GM21360 (cell line): ENCODE measurements around the gene ABCC1.
"Not testable (repeated sequence)": the region's sequence is repeated elsewhere in the genome, so short reads cannot be mapped to it uniquely, and the experiment has no call there.

Experiments
- ATAC-seq: cut with Tn5 transposase; IDR thresholded peaks from one replicate; pipeline ENCODE4 v1.9.1; 2021; ENCODE audit warnings: mild to moderate bottlenecking, moderate library complexity; ENCODE audit not compliant: unreplicated experiment

ABCC1 gene

DNA sequence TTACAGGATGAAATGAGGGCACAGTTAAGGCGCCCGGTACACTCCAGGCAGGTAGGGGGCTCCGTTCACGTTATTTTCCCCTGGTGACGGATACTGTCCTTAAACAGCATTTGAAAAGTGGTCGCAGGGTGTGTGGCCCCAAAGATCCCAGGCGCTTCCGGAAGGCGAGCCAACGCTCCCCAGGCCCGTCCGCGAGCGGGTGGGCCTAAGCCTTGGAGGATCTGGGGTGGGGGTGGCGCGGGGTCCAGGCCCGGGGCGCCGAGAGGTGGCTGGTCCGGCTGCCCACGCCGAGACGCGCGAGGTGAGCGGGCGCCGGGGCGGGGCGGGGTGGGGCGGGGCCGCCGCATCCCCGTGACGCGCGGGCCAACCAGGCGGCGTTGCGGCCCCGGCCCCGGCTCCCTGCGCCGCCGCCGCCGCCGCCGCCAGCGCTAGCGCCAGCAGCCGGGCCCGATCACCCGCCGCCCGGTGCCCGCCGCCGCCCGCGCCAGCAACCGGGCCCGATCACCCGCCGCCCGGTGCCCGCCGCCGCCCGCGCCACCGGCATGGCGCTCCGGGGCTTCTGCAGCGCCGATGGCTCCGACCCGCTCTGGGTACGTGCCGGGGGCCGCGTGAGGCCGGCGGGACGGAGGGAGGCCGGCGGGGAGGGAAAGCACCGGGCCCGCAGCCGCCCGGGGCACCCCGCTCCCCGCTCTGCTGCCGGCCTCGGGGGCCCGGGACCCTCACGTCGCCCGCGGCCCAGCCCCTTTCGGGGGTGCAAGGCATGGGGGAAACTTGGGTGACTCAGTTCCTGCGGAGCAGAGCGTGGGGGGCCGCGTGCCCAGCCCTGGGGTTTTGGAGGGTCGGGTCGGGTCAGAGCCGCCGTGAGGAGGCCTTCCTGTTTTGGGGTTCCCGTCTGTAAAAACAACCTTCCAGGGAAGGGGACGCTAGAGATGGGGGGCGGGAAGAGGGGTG is at the start of gene ABCC1:
Gene ABCC1 (plus strand): TSS at position 407 of the 951 bp plus-strand sequence. CDS start 136 bp downstream, at position 543.
- peak; percentile 47 for ATAC-seq

DNA sequence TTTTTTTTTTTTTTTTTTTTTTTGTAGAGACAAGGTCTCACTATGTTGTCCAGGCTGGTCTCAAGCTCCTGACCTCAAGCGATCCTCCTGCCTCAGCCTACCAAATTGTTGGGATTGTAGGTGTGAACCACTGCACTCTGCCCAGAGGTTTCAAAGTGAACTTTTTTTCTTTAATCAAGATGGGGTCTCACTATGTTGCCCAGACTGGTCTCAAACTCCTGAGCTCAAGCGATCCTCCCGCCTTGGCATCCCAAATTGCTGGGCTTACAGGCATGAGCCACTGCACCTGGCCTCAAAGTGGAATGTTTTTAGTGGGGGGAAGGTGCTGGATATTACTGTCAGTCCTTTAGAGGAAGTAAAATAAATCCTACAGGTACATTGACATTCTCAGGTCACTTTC is 49.1 kb upstream of the ABCC1 start:
- no peak for ATAC-seq

DNA sequence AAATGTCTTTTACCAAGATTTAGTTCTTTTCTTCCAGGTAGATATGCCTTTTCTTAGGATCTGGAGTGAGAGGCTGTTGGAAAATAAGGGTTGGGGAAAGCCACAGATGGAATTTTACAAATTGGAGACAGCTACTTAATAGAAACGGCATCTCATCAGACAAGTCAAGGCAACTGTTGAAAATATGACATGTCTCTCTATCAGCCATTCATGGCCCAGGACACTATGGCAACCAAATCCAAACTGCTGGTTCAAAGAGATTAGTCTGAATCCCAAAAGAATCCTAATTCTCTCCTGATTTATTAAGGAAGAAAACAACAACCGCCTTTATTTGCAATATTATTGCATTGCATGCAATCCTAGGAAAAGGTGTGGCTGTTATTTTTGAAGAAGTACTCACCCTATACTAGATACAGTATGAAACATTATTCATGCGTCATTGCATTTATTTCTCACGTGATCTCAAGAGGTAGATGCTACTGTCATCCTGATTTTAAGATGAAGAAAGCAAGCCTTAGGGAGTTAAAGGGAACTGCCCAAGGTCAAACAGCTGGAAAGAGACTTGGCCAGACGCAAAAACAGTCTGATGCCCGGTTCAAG is 48.4 kb upstream of the ABCC1 start:
- no peak for ATAC-seq

DNA sequence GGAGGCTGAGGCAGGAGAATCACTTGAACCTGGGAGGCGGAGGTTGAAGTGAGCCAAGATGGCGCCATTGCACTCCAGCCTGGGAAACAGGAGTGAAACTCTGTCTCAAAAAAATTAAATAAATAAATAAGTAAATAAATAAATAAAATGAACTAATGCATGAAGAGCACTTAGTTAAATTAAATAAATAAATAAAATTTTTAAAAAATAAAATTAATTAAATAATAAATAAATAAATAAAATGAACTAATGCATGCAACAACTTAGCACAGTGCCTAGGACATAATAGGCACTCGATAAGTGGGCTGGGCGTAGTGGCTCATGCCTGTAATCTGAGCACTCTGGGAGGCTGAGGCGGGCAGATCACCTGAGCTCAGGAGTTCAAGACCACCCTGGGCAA is 45.5 kb upstream of the ABCC1 start:
- no peak for ATAC-seq

DNA sequence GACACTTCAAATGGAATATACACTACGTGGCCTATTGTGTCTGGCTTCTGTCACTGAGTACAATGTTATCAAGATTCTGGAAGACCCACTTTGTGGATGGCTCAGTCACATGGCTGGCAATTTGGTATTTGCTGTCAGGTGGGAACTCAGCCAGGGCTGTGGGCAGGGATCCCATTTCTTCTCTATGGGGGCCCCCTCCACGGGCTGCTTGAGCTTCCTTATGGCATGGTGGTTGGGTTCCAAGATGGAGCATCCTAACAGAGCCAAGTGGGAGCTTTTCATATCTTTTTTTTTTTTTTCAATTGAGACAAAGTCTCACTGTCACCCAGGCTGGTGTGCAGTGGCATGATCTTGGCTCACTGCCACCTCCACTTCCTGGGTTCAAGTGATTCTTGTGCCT is 43.0 kb upstream of the ABCC1 start:
- no peak for ATAC-seq

DNA sequence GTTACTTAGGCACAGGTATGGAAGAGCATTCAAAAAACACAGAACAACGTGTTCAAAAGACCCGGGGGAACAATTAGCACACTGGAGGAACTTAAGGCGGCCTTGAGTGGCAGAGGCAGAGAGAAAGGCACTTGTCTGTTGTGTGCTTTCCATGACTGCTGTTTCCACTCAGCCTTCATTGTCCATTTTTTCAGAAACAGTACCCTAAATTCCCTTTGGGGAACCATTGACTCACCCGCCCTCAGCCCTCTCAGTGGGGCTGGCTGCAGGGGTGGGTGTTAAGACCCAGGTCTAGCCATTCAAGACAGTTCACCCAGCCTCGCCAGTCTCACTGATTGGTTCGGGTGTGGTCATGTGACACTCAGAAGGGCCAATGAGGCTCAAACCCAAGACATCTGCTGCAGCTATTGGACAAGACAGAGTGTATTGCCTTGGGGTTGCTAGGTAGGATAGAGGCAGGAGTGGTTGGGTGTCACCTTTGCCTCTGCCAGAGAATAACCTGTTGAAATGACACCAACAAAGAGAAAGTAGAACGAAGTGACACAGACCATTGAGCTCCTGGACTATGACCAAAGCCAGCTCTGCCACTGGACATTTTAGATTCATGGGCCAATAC is 41.4 kb upstream of the ABCC1 start:
- ATAC-seq = peak; percentile 88

- no peak for ATAC-seq
These were observed 38.2 kb upstream of the ABCC1 start for GRCh38 chr16:15911198-15911597.

DNA sequence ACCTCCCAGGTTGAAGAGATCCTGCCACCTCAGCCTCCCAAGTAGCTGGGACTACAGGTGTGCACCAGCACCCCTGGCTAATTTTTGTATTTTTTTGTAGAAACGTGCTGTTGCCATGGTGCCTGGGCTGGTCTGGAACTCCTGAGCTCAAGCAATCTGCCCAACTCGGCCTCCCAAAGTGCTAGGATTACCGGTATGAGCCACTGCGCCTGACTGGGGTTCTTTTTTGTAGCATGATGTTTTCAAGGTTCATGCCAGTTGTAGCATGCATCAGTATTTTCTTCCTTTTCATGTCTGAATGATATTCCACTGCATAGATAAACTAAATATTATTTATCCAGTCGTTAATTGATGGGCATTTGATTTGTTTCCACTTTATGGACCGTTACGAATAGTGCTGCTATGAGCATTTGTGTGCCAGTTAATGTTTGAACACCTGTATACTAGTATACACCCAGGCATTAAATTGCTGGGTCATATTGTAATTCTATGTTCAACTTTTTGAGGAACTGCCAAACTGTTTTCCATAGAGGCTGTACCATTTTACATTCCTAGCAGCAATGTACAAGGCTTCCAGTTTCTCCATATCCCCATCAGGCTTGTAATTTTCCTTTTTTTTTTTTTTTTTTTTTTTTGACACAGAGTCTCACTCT is 36.2 kb upstream of the ABCC1 start:
- no peak for ATAC-seq

- no peak for ATAC-seq
These were observed 33.8 kb upstream of the ABCC1 start for GRCh38 chr16:15915555-15916081.

DNA sequence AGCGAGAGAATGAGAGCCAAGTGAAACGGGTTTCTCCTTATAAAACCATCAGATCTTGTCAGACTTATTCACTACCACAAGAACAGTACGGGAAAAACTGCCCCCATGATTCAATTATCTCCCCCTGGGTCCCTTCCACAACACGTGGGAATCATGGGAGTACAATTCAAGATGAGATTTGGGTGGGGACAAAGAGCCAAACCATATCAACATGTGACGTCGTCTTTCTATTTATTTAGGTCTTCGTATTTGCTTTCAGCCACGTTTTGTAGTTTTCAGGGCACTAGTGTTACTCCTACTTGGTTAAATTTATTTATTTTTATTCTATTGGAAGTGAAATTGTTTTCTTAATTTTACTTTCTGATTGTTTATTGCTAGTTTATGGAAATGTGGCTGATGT is 33.1 kb upstream of the ABCC1 start:
- ATAC-seq = no peak

- ATAC-seq = not testable (repeated sequence)
These were observed 31.1 kb upstream of the ABCC1 start for GRCh38 chr16:15918314-15918713.

DNA sequence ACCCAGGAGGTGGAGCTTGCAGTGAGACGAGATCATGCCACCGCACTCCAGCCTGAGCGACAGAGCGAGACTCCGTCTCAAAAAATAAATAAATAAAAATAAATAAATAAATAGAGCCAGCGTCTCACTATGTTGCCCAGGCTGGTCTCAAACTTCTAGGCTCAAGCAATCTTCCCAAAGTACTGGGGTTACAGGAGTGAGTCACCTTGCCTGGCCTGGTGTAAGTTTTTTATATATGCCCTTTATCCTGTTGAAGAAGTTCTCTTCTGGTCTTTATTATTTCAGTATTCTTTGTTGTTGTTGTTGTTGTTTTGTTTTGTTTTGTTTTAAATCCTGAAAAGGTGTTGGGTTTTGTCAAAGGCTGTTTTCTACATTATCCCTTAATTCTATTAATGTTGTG is 30.1 kb upstream of the ABCC1 start:
- no peak for ATAC-seq

DNA sequence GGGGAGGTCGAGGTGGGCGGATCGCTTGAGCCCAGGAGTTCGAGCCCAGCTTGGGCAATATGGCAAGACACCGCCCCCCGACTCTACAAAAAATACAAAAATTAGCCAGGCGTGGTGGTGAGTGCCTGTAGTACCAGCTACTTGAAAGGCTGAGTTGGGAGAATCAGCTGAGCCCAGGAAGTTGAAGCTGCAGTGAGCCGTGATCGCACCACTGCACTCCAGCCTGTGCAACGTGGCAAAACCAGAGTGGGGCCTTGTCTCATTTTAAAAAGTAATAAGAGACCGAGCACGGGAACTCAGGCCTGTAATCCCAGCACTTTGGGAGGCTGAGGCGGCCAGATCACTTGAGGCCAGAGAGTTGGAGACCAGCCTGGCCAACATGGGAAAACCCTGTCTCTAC is 24.4 kb upstream of the ABCC1 start:
- no peak for ATAC-seq

DNA sequence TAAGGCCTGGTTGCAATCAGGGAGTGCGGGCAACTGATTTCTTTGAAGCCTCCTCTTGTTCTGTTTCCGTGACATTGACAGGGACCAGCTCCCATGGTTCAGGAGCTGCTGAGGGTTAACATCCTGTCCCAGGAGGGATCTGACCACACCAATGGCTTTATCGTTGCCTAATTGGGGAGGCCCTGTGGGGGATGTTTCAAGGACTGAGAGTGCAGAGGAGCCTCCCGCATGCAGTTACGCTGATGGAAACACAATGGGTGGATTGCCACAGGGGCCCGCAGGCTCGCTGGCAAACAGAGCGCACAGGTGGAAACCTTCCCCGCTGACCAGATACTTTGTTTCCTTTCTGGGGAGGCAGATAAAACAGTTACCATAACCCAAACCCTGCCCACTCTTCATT is 23.8 kb upstream of the ABCC1 start:
- no peak for ATAC-seq

DNA sequence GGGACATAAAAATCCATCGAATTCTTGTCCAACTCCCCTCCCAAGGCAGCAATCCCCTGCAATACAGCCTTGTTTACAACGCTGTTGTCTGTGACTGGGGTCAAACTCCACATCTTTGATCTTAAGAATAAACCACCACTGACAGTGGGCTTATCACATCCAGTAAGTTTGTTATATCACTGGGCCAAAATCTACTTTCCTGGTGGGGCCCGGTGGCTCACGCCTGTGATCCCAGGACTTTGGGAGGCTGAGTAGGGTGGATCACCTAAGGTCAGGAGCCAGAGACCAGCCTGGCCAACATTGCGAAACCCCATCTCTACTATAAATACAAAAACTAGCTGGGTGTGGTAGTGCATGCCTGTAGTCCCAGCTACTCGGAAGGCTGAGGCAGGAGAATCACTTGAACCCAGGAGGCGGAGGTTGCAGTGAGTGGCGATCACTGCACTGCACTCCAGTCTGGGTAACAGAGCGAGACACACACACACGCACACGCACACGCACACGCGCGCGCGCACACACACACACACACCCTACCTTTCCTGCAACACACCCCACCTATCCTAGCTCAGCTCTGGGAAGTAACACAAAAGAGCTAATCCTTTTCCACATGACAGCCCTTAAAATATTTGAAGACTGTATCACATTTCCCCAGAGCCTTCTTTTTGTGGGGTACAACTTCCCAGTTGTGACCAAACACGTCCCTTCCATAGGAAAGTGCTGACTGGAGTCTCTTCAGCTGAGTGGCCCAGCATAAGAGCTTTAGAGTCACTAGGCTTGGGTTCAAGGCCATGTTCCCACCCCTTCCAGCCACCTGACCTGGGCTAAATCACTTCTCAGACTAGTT is 20.9 kb upstream of the ABCC1 start:
- ATAC-seq = no peak

DNA sequence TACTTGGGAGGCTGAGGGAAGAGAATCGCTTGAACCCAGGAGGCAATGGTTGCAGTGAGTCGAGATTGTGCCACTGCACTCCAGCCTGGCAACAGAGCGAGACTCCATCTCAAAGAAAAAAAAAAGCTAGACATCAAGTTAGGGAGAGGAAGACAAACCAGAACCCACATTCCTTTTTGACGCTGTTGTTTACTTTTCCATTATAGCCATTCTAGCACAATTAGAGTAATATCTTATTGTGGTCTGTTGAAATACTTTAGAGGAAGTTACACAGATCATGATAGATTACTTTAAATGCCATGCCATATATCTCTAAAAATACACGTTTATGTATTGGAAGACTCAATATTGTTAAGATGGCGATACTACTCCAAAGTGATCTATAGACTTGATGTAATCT is 16.5 kb upstream of the ABCC1 start:
- no peak for ATAC-seq

GRCh38 chr16:15933781-15934180 is 15.6 kb upstream of the ABCC1 start:
- ATAC-seq = no peak

DNA sequence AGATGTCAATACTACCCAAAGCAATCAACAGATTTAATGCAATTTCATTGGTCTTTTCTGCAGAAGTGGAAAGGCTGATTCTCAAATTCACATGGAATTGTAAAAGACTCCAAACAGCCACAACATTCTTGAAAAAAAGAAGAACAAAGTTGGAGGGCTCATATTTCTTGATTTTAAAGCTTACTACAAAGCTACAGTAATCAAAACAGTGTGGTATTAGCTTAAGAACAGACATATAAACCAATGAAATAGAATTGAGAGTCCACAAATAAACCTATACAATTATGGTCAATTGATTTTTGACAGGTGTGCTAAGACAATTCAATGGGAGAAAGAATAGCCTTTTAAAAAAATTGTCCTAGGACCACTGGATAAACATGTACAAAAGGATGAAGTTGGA is 14.4 kb upstream of the ABCC1 start:
- ATAC-seq = no peak

GRCh38 chr16:15936809-15937208 is 12.6 kb upstream of the ABCC1 start:
- not testable (repeated sequence) for ATAC-seq
